ENCODE results near the gene RTP2. TPM values are rescaled to one million over a fixed set of nuclear protein-coding genes. Genes with fewer than 3 reads are reported as not detected.
A peak's percentile ranks its signal among the peaks of the same experiment; 100 is the strongest.

The RTP2 gene
- total RNA-seq, 1 donor from 2014 or later = not detected

- Mint-ChIP-seq H3K27me3 (ENCODE audit: low read depth, unreplicated experiment) (no peaks in the 10 kb centered on the region), H3K9me3 (ENCODE audit: unreplicated experiment) (no peaks in the 10 kb centered on the region), H3K36me3 (ENCODE audit: low read depth, unreplicated experiment) (no peaks in the 10 kb centered on the region), H3K4me1 (ENCODE audit: low read depth, unreplicated experiment) (peaks cover 56% of the 10 kb centered on the region), H3K27ac (ENCODE audit: unreplicated experiment) (peak overlapping the region; percentile 98), H3K4me3 (ENCODE audit: unreplicated experiment) (peak overlapping the region; percentile 94)
- Histone ChIP-seq H3K4me2 (ENCODE audit: low read length) (peak overlapping the region; percentile 95), H3K27me3 (ENCODE audit: insufficient read depth, low read length) (no peaks in the 10 kb centered on the region), H3K4me1 (ENCODE audit: insufficient read depth, low read length) (peaks cover 53% of the 10 kb centered on the region), H3K27ac (ENCODE audit: low read depth, low read length) (peak overlapping the region; percentile 93), H3K9me3 (ENCODE audit: insufficient read depth, low read depth, low read length) (no peaks in the 10 kb centered on the region), H3K4me3 (ENCODE audit: insufficient read depth, low read depth, low read length) (peak overlapping the region; percentile 69), H3K79me2 (ENCODE audit: insufficient read depth, low read length) (peaks cover 89% of the 10 kb centered on the region), H3K9ac (ENCODE audit: low read length) (peak overlapping the region; percentile 89), H4K20me1 (ENCODE audit: insufficient read depth, low read length) (peaks cover 41% of the 10 kb centered on the region), H2AFZ (ENCODE audit: low read depth, low read length) (peak overlapping the region; percentile 53), H3K36me3 (ENCODE audit: insufficient read depth, low read length) (peaks cover 5% of the 10 kb centered on the region)
- no peak for FAIRE-seq
- DNase-seq (ENCODE audit: low read depth) = no peak
- TF ChIP-seq EZH2 (IDR thresholded peaks at IDR 0.05; ENCODE audit: insufficient read depth, low read length) (no peak), CTCF (IDR thresholded peaks at IDR 0.05; ENCODE audit: insufficient read depth, low read depth, low read length) (no peak)
Measured at GRCh38 chr3:187739094-187739560, 36.8 kb upstream of the RTP2 start.

GRCh38 chr3:187738331-187739093, 36.2 kb upstream of the RTP2 start:
- peaks cover 53% of the 10 kb centered on the region for H3K4me1 ChIP-seq (ENCODE audit: insufficient read depth, low read length)
- H3K27ac ChIP-seq (ENCODE audit: low read depth, low read length) = peak overlapping the region; percentile 93
- DNase-seq (ENCODE audit: low read depth) (peak; percentile 85), FAIRE-seq (no peak)
- H3K36me3 Mint-ChIP-seq (ENCODE audit: low read depth, unreplicated experiment) = no peaks in the 10 kb centered on the region
- H2AFZ ChIP-seq (ENCODE audit: low read depth, low read length) = peak overlapping the region; percentile 74
- peak; percentile 78 for TF ChIP-seq CTCF (IDR thresholded peaks at IDR 0.05; ENCODE audit: insufficient read depth, low read depth, low read length)
- no peak for TF ChIP-seq EZH2 (IDR thresholded peaks at IDR 0.05; ENCODE audit: insufficient read depth, low read length)
- H3K79me2 ChIP-seq (ENCODE audit: insufficient read depth, low read length) = peaks cover 83% of the 10 kb centered on the region
- peak overlapping the region; percentile 89 for H3K9ac ChIP-seq (ENCODE audit: low read length)
- peak overlapping the region; percentile 69 for H3K4me3 ChIP-seq (ENCODE audit: insufficient read depth, low read depth, low read length)
- peaks cover 8% of the 10 kb centered on the region for H3K36me3 ChIP-seq (ENCODE audit: insufficient read depth, low read length)
- H4K20me1 ChIP-seq (ENCODE audit: insufficient read depth, low read length) = peaks cover 45% of the 10 kb centered on the region
- H3K27me3 ChIP-seq (ENCODE audit: insufficient read depth, low read length) = no peaks in the 10 kb centered on the region
- peak overlapping the region; percentile 95 for H3K4me2 ChIP-seq (ENCODE audit: low read length)
- H3K27ac Mint-ChIP-seq (ENCODE audit: unreplicated experiment) = peak overlapping the region; percentile 98
- H3K9me3 Mint-ChIP-seq (ENCODE audit: unreplicated experiment) = no peaks in the 10 kb centered on the region
- H3K4me1 Mint-ChIP-seq (ENCODE audit: low read depth, unreplicated experiment) = peaks cover 56% of the 10 kb centered on the region
- no peaks in the 10 kb centered on the region for H3K9me3 ChIP-seq (ENCODE audit: insufficient read depth, low read depth, low read length)
- peak overlapping the region; percentile 94 for H3K4me3 Mint-ChIP-seq (ENCODE audit: unreplicated experiment)
- no peaks in the 10 kb centered on the region for H3K27me3 Mint-ChIP-seq (ENCODE audit: low read depth, unreplicated experiment)

- Histone ChIP-seq H3K27ac (ENCODE audit: low read depth, low read length) (peak overlapping the region; percentile 93), H3K4me3 (ENCODE audit: insufficient read depth, low read depth, low read length) (peak overlapping the region; percentile 69), H2AFZ (ENCODE audit: low read depth, low read length) (peak overlapping the region; percentile 74), H3K79me2 (ENCODE audit: insufficient read depth, low read length) (peaks cover 79% of the 10 kb centered on the region), H3K4me1 (ENCODE audit: insufficient read depth, low read length) (peaks cover 53% of the 10 kb centered on the region), H3K27me3 (ENCODE audit: insufficient read depth, low read length) (no peaks in the 10 kb centered on the region), H4K20me1 (ENCODE audit: insufficient read depth, low read length) (peaks cover 49% of the 10 kb centered on the region), H3K9me3 (ENCODE audit: insufficient read depth, low read depth, low read length) (no peaks in the 10 kb centered on the region), H3K4me2 (ENCODE audit: low read length) (peak overlapping the region; percentile 95), H3K9ac (ENCODE audit: low read length) (peak overlapping the region; percentile 89), H3K36me3 (ENCODE audit: insufficient read depth, low read length) (peaks cover 12% of the 10 kb centered on the region)
- FAIRE-seq (no peak), DNase-seq (ENCODE audit: low read depth) (no peak)
- H3K27ac Mint-ChIP-seq (ENCODE audit: unreplicated experiment) = peak overlapping the region; percentile 98
- H3K9me3 Mint-ChIP-seq (ENCODE audit: unreplicated experiment) = no peaks in the 10 kb centered on the region
- peaks cover 56% of the 10 kb centered on the region for H3K4me1 Mint-ChIP-seq (ENCODE audit: low read depth, unreplicated experiment)
- peak overlapping the region; percentile 94 for H3K4me3 Mint-ChIP-seq (ENCODE audit: unreplicated experiment)
- H3K27me3 Mint-ChIP-seq (ENCODE audit: low read depth, unreplicated experiment) = no peaks in the 10 kb centered on the region
- TF ChIP-seq CTCF (IDR thresholded peaks at IDR 0.05; ENCODE audit: insufficient read depth, low read depth, low read length) (no peak), EZH2 (IDR thresholded peaks at IDR 0.05; ENCODE audit: insufficient read depth, low read length) (no peak)
- H3K36me3 Mint-ChIP-seq (ENCODE audit: low read depth, unreplicated experiment) = peaks cover 5% of the 10 kb centered on the region
Measured at GRCh38 chr3:187738071-187738330, 35.6 kb upstream of the RTP2 start.
